Astrocyte of the spinal cord (primary cell): ENCODE data around the gene TMEM82.

Experiments
- DNase-seq: peaks from one replicate; pipeline ENCODE4 v3.0.0; 2011; ENCODE audit warnings: low read depth, low spot score
- H3K4me3 ChIP-seq: 2 replicates; pipeline ENCODE4 v1.5.1; 2011; ENCODE audit warnings: low read depth, mild to moderate bottlenecking, low read length, moderate library complexity
- in situ Hi-C: cut with HindIII; loops from 2 replicates; pipeline ENCODE4 v1.10.0; 2017; ENCODE audit warnings: low sequenced_read_pairs
- TF ChIP-seq, protein P1 (sequence below): IDR thresholded peaks from 2 replicates; pipeline ENCODE4 v1.5.1; 2012; ENCODE audit warnings: low read depth, mild to moderate bottlenecking, low read length, inconsistent platforms

Gene TMEM82

DNA sequence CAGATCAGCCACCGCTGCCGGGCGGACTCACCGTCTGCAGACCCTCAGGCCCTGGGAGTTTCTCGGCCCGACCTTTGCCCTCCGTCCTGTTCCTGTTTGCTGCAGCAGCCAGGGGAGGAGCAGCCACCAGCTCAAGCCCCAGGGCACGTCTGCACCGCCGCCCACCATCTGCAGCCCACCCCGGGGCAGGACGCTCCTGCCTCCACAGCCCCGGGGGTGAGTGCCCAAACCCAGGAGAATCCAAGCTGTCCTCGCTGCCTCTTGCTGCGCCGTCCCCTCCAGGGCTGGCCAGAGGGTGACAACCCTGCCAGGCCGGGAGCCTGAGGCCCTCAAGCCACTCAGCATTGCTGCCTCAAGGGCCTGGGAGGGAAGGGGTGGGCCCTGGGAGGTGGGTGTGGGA, 7.4 kb upstream of the TMEM82 start:
- TF ChIP-seq, protein P1, sequence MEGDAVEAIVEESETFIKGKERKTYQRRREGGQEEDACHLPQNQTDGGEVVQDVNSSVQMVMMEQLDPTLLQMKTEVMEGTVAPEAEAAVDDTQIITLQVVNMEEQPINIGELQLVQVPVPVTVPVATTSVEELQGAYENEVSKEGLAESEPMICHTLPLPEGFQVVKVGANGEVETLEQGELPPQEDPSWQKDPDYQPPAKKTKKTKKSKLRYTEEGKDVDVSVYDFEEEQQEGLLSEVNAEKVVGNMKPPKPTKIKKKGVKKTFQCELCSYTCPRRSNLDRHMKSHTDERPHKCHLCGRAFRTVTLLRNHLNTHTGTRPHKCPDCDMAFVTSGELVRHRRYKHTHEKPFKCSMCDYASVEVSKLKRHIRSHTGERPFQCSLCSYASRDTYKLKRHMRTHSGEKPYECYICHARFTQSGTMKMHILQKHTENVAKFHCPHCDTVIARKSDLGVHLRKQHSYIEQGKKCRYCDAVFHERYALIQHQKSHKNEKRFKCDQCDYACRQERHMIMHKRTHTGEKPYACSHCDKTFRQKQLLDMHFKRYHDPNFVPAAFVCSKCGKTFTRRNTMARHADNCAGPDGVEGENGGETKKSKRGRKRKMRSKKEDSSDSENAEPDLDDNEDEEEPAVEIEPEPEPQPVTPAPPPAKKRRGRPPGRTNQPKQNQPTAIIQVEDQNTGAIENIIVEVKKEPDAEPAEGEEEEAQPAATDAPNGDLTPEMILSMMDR: no peak
- H3K4me3 ChIP-seq: no peak overlapping the region
- in situ Hi-C loops: no loop called here
- DNase-seq: no peak

DNA sequence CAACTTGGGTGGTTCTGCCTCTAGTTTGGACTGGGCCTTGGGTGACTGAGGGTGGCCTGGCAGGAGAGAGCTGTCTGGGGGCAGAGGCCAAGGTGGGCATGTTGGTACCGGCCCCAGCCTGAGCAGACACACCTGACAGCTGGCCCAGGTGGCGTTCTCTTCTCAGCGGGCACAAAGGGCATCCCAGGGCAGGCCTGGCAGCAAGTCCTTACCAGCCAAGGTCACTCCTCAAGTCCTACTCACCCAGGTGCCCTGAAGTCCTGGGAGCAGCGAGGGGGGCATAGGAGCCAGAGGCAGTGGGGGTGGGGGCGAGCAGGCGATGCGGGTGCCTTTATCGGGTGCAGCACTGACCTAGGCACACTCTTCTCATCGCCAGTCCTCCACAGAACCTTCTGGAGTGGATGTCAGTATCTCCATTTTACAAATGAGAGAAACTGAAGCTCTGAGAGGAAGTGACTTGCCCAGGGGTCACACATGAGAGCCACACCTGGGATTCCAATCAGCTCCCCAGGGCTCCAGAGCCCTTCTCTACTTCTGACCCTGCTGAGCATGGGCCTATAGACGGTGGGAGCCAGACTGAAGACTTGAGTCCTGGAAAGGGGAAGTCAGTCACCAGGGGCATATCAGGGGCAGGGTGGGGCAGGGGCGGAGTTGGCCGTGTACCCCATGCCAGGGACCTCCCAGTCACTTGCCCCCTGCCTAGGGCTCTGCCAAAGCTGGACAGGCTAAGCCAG, 6.8 kb upstream of the TMEM82 start:
- TF ChIP-seq, protein P1: no peak
- DNase-seq: no peak
- no peak overlapping the region for H3K4me3 ChIP-seq
- in situ Hi-C loops: no loop called here

DNA sequence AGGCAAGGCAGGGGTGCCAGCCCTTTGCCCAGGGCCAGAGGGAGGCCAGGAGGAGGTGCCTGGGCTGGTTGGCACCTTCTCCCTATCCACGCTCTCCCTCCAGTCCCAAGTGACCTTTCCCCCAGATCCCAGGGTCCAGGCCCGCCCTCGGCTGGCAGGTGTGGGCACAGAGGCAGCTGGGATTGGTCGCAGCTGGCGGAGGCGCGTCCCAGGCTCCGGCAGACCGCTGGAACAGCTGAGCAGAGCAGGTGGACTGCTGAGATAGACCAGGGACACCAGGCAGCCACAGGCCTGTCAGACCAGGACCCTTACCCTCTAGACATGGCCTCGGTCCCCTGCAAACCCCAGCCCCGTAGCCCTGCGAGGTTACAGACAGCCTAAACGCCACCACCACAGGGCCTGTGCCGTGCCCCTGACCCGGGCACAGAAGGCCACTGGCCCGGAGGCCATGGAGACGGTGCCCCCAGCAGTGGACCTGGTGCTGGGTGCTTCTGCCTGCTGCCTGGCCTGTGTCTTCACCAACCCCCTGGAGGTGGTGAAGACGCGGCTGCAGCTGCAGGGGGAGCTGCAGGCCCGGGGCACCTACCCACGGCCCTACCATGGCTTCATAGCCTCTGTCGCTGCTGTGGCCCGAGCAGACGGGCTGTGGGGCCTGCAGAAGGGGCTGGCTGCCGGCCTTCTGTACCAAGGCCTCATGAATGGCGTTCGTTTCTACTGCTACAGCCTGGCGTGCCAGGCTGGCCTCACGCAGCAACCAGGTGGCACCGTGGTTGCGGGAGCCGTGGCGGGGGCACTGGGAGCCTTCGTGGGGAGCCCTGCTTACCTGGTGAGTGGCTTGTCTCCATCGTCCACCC, 6.0 kb upstream of the TMEM82 start, which contains the start of gene SLC25A34:
SLC25A34 (plus strand) TSS at position 221 of the 854 bp plus-strand sequence; CDS start at position 449, 228 bp downstream.
- in situ Hi-C loops: no loop called here
- TF ChIP-seq, protein P1: no peak
- no peak within 1 kb of the TSS for H3K4me3 ChIP-seq
- no peak for DNase-seq

- DNase-seq: no peak
- no peak overlapping the region for H3K4me3 ChIP-seq
- in situ Hi-C loops: no loop called here
- TF ChIP-seq, protein P1: no peak
Observed at GRCh38 chr1:15736892-15737261, 5.4 kb upstream of the TMEM82 start.

DNA sequence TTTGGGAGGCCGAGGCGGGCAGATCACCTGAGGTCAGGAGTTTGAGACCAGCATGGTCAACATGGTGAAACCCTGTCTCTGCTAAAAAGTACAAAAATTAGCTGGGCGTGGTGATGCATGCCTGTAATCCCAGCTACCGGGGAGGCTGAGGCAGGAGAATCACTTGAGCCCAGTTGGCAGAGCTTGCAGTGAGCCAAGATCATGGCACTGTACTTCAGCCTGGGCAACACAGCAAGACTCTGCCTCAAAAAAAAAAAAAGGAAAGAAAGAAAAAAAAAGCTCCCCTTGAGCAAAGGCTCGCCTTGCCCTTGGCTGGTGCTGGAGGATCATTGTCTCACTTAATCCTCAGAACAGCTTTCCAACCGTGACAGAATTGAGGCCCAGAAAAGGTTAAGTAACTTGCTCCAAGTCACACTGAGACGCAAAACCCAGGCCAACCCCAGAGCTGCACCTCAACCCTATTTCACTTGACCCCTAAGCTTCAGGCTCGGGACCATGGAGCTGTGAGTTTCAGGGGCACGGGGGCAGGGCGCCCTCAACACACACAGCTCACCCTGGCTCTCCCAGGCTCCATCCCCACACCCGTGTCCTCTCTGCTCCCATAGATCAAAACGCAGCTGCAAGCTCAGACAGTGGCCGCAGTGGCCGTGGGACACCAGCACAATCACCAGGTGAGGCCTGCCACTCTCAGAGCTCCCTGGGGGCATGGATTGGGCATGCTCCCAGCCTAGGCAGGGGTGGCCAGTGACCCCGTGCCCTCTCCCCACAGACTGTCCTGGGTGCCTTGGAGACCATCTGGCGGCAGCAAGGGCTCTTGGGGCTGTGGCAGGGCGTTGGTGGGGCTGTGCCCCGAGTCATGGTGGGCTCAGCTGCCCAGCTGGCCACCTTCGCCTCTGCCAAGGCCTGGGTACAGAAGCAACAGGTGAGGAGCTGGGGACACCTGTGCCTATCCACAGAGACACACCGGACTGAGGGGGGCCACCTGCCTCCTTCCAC, 4.7 kb upstream of the TMEM82 start:
- TF ChIP-seq, protein P1: no peak
- in situ Hi-C loops: no loop called here
- DNase-seq: no peak
- H3K4me3 ChIP-seq: no peak overlapping the region

GRCh38 chr1:15738416-15739113, 3.7 kb upstream of the TMEM82 start:
- in situ Hi-C loops: no loop called here
- TF ChIP-seq, protein P1: no peak

More at GRCh38 chr1:15738416-15739113, 3.7 kb upstream of the TMEM82 start:
- no peak overlapping the region for H3K4me3 ChIP-seq
- no peak for DNase-seq
